H9 (cell line): Measurements from ENCODE around the gene RGS6. TPM values are rescaled to one million over a fixed set of nuclear protein-coding genes. Genes with fewer than 3 reads are reported as not detected.

Experiments
- DNase-seq: peaks from one replicate; pipeline ENCODE4 v3.0.0-alpha.2; 2017
- H2AFZ ChIP-seq: one replicate; pipeline ENCODE4 v1.6.1; 2013; ENCODE audit warnings: mild to moderate bottlenecking, low read length, control low read depth, moderate library complexity
- H2AK5ac ChIP-seq: 2 replicates; pipeline ENCODE4 v1.6.1; 2013; ENCODE audit warnings: low read length, control low read depth, mixed read lengths; ENCODE audit not compliant: insufficient read length
- H2BK120ac ChIP-seq: one replicate; pipeline ENCODE4 v1.6.1; 2013; ENCODE audit warnings: low read depth, mild to moderate bottlenecking, low read length, control low read depth, inconsistent platforms; ENCODE audit not compliant: poor library complexity, severe bottlenecking
- H2BK12ac ChIP-seq: 2 replicates; pipeline ENCODE4 v1.6.1; 2013; ENCODE audit warnings: low read length, control low read depth, mixed read lengths, low read depth; ENCODE audit not compliant: insufficient read length
- H2BK15ac ChIP-seq: 2 replicates; pipeline ENCODE4 v1.6.1; 2013; ENCODE audit warnings: low read depth, low read length, control low read depth
- H2BK20ac ChIP-seq: one replicate; pipeline ENCODE4 v1.6.1; 2013; ENCODE audit warnings: low read depth, mild to moderate bottlenecking, low read length, control low read depth, inconsistent platforms; ENCODE audit not compliant: poor library complexity, severe bottlenecking
- H2BK5ac ChIP-seq: 2 replicates; pipeline ENCODE4 v1.6.1; 2013; ENCODE audit warnings: low read length, control low read depth, mixed read lengths; ENCODE audit not compliant: insufficient read length
- H3K14ac ChIP-seq: 2 replicates; pipeline ENCODE4 v1.6.1; 2013; ENCODE audit warnings: low read length, control low read depth; ENCODE audit not compliant: insufficient read depth
- H3K18ac ChIP-seq: 2 replicates; pipeline ENCODE4 v1.6.1; 2013; ENCODE audit warnings: low read depth, mild to moderate bottlenecking, mixed read lengths, low read length, control low read depth; ENCODE audit not compliant: insufficient read length
- H3K23ac ChIP-seq: 2 replicates; pipeline ENCODE4 v1.6.1; 2013; ENCODE audit warnings: low read length, control low read depth, mixed read lengths, low read depth; ENCODE audit not compliant: insufficient read length
- H3K23me2 ChIP-seq: 2 replicates; pipeline ENCODE4 v1.6.1; 2013; ENCODE audit warnings: low read depth, mild to moderate bottlenecking, mixed read lengths, low read length, control low read depth; ENCODE audit not compliant: insufficient read length, poor library complexity, severe bottlenecking
- H3K27ac ChIP-seq: 2 replicates; pipeline ENCODE4 v1.5.1; 2013; ENCODE audit warnings: low read length, control low read depth, mixed read lengths, low read depth; ENCODE audit not compliant: insufficient read length
- H3K27me3 ChIP-seq: 2 replicates; pipeline ENCODE4 v1.6.1; 2013; ENCODE audit warnings: low read length, control low read depth, inconsistent platforms; ENCODE audit not compliant: insufficient read depth
- H3K4ac ChIP-seq: 2 replicates; pipeline ENCODE4 v1.6.1; 2013; ENCODE audit warnings: low read depth, mild to moderate bottlenecking, control low read depth, inconsistent platforms, low read length, moderate library complexity
- H3K4me1 ChIP-seq: 2 replicates; pipeline ENCODE4 v1.6.1; 2013; ENCODE audit warnings: low read length, control low read depth, inconsistent platforms; ENCODE audit not compliant: insufficient read depth
- H3K4me2 ChIP-seq: 2 replicates; pipeline ENCODE4 v1.6.1; 2013; ENCODE audit warnings: low read length, control low read depth, mixed read lengths; ENCODE audit not compliant: insufficient read length, insufficient read depth
- H3K56ac ChIP-seq: 2 replicates; pipeline ENCODE4 v1.6.1; 2013; ENCODE audit warnings: low read depth, mild to moderate bottlenecking, mixed read lengths, low read length, control low read depth; ENCODE audit not compliant: insufficient read length
- H3K79me1 ChIP-seq: 2 replicates; pipeline ENCODE4 v1.6.1; 2013; ENCODE audit warnings: low read depth, mild to moderate bottlenecking, moderate library complexity, low read length, control low read depth, inconsistent platforms; ENCODE audit not compliant: insufficient read depth, poor library complexity, severe bottlenecking
- H3K79me2 ChIP-seq: 2 replicates; pipeline ENCODE4 v1.6.1; 2013; ENCODE audit warnings: low read length, control low read depth, inconsistent platforms; ENCODE audit not compliant: insufficient read depth
- H3K9ac ChIP-seq: 2 replicates; pipeline ENCODE4 v1.6.1; 2013; ENCODE audit warnings: low read length, control low read depth, mixed read lengths; ENCODE audit not compliant: insufficient read length; ENCODE audit errors: extremely low read depth
- H3K9me3 ChIP-seq: one replicate; pipeline ENCODE4 v1.6.1; 2013; ENCODE audit warnings: low read depth, low read length, inconsistent platforms; ENCODE audit not compliant: control insufficient read depth
- H3T11ph ChIP-seq: one replicate; pipeline ENCODE4 v1.6.1; 2013; ENCODE audit warnings: mild to moderate bottlenecking, low read length, control low read depth, inconsistent platforms
- H4K20me1 ChIP-seq: one replicate; pipeline ENCODE4 v1.6.1; 2013; ENCODE audit not compliant: control insufficient read depth, insufficient read length, insufficient read depth
- H4K5ac ChIP-seq: 2 replicates; pipeline ENCODE4 v1.6.1; 2013; ENCODE audit warnings: low read depth, mild to moderate bottlenecking, mixed read lengths, low read length, control low read depth; ENCODE audit not compliant: insufficient read length
- H4K8ac ChIP-seq: replicated peaks from 2 replicates; pipeline ENCODE4 v1.6.1; 2013; ENCODE audit warnings: low read length, control low read depth, mixed read lengths, low read depth; ENCODE audit not compliant: insufficient read length
- H4K91ac ChIP-seq: 2 replicates; pipeline ENCODE4 v1.6.1; 2013; ENCODE audit warnings: low read depth, mild to moderate bottlenecking, moderate library complexity, mixed read lengths, low read length, control low read depth; ENCODE audit not compliant: insufficient read length
- H3K27ac Mint-ChIP-seq, 3 experiments: 2 replicates in 2 of 3; 3 replicates in 1 of 3; pipeline ENCODE4 v1.8.0; 2020 to 2021; ENCODE audit warnings: mixed read lengths in 3 of 3, mild to moderate bottlenecking in 1 of 3, moderate library complexity in 1 of 3
- H3K27me3 Mint-ChIP-seq: 2 replicates; pipeline ENCODE4 v1.8.0; 2021; ENCODE audit warnings: low read depth, mild to moderate bottlenecking, moderate library complexity, mixed read lengths
- H3K36me3 Mint-ChIP-seq, 3 experiments: 2 replicates in 2 of 3; 3 replicates in 1 of 3; pipeline ENCODE4 v1.8.0; 2020 to 2021; ENCODE audit warnings: low read depth in 3 of 3, mixed read lengths in 3 of 3; ENCODE audit not compliant: insufficient read depth in 1 of 3
- H3K4me1 Mint-ChIP-seq, 2 experiments: 2 replicates each; pipeline ENCODE4 v1.8.0; 2020; ENCODE audit warnings: mixed read lengths in 2 of 2
- H3K4me3 Mint-ChIP-seq, 2 experiments: 2 replicates in 1 of 2; 3 replicates in 1 of 2; pipeline ENCODE4 v1.8.0; 2020 to 2021; ENCODE audit warnings: mild to moderate bottlenecking in 2 of 2, mixed read lengths in 2 of 2, moderate library complexity in 1 of 2
- H3K9me3 Mint-ChIP-seq, 2 experiments: 2 replicates in 1 of 2; 3 replicates in 1 of 2; pipeline ENCODE4 v1.8.0; 2020; ENCODE audit warnings: mild to moderate bottlenecking in 2 of 2, mixed read lengths in 2 of 2, moderate library complexity in 1 of 2
- total RNA-seq: library from RNA; stranded (reverse); gene quantifications from 2 replicates; pipeline ENCODE4 v1.2.1, GENCODE V29; 2021
- TF ChIP-seq, protein P1 (sequence below): fragments of 200-600 bp; sonication (generic); conservative IDR thresholded peaks from 3 replicates; pipeline ENCODE4 v1.8.0; 2021; ENCODE audit warnings: antibody characterized with exemption, mild to moderate bottlenecking

The RGS6 gene
- total RNA-seq, 1 experiment from 2014 or later: 3.0 TPM

DNA sequence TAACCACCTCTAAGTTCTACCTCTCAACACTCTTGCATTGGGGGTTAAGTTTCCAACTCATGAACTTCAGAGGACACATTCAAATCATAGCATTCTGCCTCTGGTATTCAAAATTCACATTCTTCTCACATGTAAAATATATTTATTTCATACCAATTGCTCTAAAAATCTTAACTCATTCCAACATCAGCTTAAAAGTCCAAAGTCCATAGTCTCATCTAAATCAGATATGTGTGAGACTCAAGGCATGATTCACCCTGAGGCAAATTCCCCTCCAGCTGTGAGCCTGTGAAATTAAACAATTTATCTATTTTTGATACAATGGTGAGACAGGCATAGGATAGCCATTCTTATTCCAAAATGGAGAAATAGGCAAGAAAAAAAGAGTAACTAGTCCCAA, 214.0 kb downstream of the RGS6 start:
- no peaks in the 10 kb centered on the region for H3K27me3 Mint-ChIP-seq

More for the DNA sequence above, 214.0 kb downstream of the RGS6 start:
- Histone ChIP-seq H2BK20ac (no peak overlapping the region), H2BK120ac (no peak overlapping the region), H3K27ac (no peak overlapping the region), H3K14ac (no peak overlapping the region), H3K79me1 (no peaks in the 10 kb centered on the region), H3K79me2 (no peaks in the 10 kb centered on the region), H3K56ac (no peak overlapping the region), H3K27me3 (no peaks in the 10 kb centered on the region), H3K23ac (no peak overlapping the region), H3T11ph (no peak overlapping the region), H3K4ac (no peak overlapping the region), H4K91ac (no peak overlapping the region), H3K4me1 (no peaks in the 10 kb centered on the region), H4K5ac (no peak overlapping the region), H3K23me2 (no peaks in the 10 kb centered on the region), H3K9me3 (no peaks in the 10 kb centered on the region), H2BK12ac (no peak overlapping the region), H4K20me1 (no peaks in the 10 kb centered on the region), H4K8ac (no peak overlapping the region), H3K9ac (no peak overlapping the region), H2AK5ac (no peak overlapping the region), H2AFZ (no peak overlapping the region), H2BK15ac (no peak overlapping the region), H3K4me2 (no peak overlapping the region), H3K18ac (no peak overlapping the region), H2BK5ac (no peak overlapping the region)
- Mint-ChIP-seq H3K36me3 (peaks cover 0 to 3% (median under 1%) of the 10 kb centered on the region in 3 experiments; a peak in 4 of 7 replicates), H3K4me1 (peaks cover 2 to 4% of the 10 kb centered on the region in 2 experiments; a peak in 1 of 4 replicates), H3K4me3 (no peak overlapping the region), H3K27ac (no peak overlapping the region), H3K9me3 (peaks cover 0 to 3% of the 10 kb centered on the region in 2 experiments; a peak in 2 of 5 replicates)
- TF ChIP-seq, protein P1, sequence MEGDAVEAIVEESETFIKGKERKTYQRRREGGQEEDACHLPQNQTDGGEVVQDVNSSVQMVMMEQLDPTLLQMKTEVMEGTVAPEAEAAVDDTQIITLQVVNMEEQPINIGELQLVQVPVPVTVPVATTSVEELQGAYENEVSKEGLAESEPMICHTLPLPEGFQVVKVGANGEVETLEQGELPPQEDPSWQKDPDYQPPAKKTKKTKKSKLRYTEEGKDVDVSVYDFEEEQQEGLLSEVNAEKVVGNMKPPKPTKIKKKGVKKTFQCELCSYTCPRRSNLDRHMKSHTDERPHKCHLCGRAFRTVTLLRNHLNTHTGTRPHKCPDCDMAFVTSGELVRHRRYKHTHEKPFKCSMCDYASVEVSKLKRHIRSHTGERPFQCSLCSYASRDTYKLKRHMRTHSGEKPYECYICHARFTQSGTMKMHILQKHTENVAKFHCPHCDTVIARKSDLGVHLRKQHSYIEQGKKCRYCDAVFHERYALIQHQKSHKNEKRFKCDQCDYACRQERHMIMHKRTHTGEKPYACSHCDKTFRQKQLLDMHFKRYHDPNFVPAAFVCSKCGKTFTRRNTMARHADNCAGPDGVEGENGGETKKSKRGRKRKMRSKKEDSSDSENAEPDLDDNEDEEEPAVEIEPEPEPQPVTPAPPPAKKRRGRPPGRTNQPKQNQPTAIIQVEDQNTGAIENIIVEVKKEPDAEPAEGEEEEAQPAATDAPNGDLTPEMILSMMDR: no peak
- no peak for DNase-seq
